HL-60/S4 treated with retinoic acid at 250 ng/mL for 4 days and 3 days (cell line): ENCODE measurements around the gene NAMPT.
"Not testable (repeated sequence)": the region's sequence is repeated elsewhere in the genome, so short reads cannot be mapped to it uniquely, and the experiment has no call there.

Experiments used
- in situ Hi-C: fragments of 300-500 bp; cut with MboI; formaldehyde crosslinking; loops from 2 replicates; pipeline ENCODE4 v1.7.0; 2022; ENCODE audit warnings: low sequenced_read_pairs

The NAMPT gene

DNA sequence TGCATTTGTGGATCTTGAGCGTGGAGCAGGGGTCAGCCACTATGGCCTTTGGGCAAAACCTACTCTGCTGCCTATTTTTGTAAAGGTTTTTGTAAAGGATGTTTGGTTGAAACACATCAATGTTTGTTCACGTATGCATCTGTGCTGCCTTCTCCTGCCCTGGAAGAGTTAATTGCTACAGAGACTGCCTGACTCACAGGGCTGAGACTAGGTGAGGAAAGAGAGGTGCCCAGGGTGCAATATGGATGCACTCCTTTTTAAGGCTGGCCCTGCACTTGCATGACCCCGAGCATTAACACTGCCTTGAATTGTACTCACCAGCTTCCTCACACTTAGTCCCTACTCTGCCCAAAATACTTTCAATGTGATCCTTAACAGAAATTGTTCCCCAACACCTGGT, 20.9 kb upstream of the NAMPT start:
- in situ Hi-C loops: no loop called here

DNA sequence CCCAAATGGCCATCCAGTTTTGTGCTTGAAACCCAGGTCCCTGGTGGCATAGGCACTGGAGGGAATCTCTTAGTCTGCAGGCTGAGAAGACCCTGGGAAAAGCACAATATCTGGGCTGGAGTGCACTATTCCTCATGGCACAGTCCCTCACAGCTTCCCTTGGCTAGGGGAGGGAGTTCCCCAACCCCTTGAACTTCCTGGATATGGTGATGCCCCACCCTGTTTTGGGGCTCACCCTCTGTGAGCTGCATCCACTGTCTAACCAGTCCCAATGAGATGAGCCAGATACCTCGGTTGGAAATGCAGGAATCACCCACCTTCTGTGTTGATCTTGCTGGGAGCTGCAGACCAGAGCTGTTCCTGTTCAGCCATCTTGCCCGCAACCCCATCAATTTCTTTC, 19.8 kb upstream of the NAMPT start:
- in situ Hi-C loops: no loop called here

DNA sequence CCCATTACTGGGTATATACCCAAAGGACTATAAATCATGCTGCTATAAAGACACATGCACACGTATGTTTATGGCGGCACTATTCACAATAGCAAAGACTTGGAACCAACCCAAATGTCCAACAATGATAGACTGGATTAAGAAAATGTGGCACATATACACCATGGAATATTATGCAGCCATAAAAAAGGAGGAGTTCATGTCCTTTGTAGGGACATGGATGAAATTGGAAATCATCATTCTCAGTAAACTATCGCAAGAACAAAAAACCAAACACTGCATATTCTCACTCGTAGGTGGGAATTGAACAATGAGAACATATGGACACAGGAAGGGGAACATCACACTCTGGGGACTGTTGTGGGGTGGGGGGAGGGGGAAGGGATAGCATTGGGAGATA, 13.8 kb upstream of the NAMPT start:
- in situ Hi-C loops: not testable (repeated sequence)

DNA sequence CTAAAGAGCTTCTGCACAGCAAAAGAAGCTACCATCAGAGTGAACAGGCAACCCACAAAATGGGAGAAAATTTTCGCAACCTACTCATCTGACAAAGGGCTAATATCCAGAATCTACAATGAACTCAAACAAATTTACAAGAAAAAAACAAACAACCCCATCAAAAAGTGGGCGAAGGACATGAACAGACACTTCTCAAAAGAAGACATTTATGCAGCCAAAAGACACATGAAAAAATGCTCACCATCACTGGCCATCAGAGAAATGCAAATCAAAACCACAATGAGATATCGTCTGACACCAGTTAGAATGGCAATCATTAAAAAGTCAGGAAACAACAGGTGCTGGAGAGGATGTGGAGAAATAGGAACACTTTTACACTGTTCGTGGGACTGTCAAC, 13.4 kb upstream of the NAMPT start:
- in situ Hi-C loops: not testable (repeated sequence)

DNA sequence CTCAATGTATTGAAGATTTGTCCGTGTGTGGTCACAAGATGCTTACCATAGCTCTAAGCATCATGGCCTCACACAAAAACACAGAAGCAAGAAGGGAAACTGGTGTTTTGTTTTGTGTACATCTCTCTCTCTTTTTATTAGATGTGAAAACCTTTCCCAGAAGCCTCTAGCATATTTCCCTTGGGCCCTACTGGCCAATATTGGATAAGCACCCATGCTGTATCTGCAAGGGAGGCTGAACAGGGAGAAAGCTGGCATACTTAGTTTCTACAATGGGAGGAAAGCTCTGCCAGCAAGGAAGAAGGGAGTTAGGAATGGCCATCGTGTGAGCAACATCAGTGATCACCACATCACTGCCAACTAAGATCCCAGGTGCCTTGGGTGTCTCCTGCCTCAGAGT, 9.6 kb upstream of the NAMPT start:
- in situ Hi-C loops: no loop called here

DNA sequence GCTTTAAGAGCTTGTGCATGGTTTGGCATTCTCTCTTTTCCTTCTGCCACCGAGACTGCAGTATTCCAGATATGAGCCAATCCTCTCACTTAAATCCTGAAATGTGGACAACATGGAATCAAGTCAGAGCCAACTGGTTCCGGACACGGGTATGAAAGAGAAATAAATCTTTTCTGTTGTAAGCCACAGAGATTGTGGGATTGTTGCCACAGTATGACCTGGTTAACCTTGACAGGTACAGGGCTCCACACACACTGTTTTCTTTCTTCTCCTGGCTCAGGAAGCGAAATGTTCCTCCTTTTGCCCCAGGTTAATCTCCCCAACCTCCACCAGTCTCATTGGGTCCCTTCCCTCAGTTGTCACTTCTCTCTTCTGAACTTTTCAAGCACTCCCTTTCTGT, 6.5 kb upstream of the NAMPT start:
- in situ Hi-C loops: no loop called here

DNA sequence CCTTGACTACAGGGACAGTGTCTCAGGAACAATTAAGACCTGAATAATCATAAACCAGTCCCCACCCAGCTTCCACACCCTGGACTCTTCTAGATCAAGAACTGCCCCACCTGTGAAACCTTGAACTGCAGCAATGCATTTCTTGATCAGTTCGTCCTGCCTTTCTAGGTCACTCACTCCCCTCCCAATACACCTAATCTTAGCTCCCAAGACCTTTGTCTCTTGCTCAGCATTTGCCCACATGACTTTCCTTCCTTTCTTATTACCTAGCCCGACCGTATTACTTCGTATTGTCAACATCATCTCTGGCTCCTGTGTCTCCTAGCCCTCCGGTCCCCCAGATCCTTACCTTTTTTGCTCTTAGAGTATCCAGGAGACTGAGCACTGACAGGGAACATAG, 5.5 kb upstream of the NAMPT start:
- in situ Hi-C loops: no loop called here

DNA sequence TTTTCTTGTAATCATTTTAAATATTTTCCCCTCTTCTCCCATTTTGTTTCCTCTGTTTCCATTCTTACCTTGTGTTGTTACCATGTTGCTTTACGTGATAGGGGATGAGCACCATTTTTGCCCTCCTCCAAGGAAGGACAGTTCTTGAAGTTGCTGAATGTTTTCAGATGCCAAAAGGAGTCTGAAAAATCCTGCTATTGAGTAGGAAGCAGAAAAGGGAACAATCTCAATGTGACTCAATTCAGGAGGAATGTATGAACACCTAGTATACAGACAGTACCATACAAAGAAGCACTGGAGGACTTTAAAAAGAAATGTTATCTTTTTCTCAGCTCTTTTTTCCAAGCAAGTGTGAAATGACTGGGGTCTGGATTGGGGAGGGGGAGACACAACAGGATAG, 5.1 kb upstream of the NAMPT start:
- in situ Hi-C loops: no loop called here

DNA sequence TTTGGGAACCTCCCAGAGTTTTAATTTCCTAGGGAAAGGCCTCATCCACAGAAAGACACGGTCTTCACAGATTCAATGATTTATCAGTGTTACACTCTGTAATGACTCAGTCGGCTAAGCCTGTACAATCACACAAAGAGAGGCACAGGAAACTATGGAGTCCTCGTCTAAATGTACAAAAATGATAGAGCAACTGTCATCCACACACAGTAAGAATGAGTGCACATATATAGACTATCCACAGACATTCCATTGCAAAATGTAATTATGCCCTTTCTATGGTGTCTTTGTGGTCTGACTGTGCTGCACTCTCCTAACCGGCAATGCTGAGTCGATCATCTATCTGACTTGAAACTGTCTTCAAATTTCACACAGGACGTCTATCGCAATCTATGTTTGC, 3.5 kb upstream of the NAMPT start:
- in situ Hi-C loops: no loop called here

DNA sequence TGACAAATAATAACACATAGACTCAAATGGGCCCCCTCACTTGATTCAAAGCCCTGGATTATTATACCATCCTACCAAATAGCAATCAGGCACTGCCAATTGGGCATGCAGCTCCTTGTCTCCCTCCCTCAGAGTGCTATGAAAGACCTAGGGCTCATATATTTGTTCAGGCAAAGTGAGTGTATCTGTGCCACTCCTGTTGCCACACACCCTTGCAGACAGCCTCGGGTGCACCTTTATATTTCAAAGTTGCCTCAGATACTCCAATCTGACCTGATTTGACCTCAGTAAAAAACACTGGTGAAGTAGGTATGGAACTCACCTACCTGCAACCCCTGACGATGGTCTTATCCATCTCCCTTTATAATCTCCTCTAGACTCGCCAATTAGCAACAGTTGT, 3.0 kb upstream of the NAMPT start:
- in situ Hi-C loops: no loop called here

DNA sequence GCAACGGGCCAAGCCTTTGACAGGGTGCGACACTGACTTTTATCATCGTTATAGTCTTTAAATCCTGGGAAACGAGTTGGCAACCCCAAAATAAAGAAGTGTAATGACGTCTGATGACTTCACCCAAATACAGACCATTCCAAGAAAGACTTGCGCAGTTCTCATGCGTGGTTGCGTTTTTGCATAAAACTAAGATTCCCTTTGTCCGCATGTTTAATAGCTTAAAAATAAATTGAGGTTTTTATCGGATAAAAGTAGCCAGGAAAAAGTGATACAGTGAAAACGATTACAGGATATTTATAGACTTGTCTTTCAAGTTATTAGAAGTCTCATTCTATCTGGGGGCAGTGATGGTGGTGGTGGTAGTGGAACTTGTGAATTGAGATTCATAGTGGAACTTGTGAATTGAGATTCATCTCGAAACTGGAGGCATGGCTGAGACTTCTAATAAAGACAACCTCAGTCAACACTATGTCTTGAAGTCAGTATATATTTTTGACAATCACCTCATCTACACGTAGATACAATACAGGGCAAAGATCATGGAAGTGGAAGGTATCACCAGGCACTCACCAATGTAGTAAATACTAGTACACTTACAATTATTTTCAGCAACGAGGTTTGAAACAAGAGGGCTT, 1.2 kb upstream of the NAMPT start:
- in situ Hi-C loops: no loop called here

DNA sequence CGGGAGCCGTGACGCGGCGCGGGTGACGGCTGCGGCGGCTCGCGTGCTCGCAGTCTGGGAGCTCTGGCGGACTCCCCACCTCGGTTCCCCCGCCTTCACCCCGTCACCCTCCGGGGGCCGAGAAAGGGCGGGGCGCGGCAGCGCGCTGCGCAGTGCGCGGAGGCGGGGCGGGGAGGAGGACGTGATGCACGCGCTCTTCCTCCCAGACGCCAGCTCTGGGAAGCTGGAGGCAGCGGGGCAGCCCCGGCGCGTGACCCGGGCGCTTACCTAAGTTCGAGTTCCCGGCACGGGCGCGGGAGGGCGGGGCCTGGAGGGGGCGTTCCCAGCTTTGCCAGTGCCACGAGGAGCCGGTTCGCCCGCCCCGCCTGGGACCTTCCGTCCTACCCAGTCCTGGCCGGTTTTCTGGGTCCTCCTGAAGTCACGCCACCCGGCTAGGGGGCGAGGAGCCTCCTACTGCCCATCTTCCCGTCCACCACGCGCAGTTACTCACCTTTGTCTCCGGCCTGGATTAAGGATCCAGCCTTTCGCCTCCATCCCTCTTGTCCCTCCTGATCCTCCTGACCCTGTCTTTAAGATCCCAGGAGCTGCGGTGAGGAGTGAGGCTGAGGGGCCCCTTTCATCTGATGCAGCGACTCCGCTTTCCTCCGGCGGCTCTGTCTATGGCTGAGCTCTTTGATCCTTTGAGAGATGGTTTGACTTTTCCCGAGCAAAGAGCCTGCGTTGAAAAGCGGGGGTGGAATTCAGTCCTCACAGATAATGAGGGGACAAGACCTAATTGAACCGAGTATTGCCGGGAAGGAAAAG, 470 bp upstream of the NAMPT start:
- in situ Hi-C loops: no loop called here

DNA sequence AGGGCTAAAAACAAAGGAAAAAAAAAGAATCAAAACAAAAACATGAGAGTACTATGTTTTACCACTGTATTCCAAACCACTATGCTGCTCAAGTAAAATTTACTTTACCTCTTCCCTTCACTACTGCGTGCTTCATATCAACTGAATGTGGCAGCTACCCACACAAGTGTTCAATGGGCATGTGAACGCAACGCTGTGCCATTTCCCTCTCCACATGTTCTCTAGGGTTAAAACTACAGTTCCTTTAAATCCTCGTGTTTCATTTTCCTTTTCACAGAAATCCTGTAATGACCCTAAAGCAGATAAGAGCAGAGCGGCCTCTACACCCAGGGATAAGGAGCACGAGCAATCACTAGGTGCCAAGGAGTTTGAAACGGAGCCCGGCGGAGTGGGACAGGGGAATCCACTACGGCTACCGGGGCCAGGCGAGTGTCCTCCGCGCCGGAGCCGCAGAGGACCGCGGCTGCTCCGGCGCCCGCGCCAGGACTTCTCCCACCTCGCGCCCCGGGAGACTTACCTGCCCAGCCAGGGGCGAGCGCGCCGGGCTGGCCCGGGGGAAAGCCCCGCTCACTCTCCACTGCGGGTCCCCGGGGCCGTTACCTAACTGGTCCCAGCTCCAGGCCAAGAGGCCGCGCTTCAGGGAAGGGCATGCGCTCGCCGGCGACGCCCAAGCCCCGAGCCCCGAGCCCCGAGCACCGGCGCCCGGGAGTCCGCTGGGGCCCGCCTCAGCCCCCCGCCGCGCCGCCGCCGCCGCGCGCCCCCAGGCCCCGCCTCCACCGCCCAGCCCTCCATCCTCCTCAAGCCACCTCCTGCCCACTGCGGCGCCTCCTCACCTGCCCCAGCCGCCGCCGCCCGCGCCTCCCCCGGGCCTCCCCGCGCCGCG, 711 bp downstream of the NAMPT start:
- in situ Hi-C loops: no loop called here

DNA sequence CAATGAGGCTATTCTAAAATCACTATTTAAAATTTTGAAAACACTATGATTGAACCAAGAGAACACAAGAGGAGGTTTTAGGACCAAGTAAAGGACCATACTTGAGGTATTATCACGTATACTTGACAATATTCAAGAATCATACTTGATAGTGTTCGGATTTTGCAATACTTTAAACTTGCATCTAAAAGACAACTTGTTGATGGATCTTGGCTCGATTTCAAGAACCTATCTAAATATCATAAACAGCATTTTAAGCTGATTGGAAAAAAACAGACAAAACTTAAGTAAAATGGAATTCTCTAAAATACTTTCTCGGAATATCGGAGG, 1.3 kb downstream of the NAMPT start:
- in situ Hi-C loops: no loop called here

DNA sequence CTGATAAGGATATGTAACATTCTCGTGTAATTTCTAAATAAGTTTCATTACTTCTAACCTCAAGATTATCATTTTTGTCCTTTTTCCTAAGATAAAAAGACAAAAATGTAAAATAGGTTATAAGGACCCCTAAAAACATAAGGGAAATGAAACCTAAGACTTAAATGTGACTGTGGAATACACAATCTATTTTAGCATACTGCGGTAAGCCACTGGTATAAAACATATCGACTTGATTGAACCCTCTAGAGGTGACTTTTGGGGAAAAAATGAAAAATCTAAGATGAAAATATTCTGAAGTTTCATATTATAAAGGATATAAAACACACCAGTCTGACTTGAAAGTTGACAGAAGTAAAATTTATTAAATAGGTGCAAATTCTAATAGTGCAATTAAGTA, 1.9 kb downstream of the NAMPT start:
- in situ Hi-C loops: no loop called here

DNA sequence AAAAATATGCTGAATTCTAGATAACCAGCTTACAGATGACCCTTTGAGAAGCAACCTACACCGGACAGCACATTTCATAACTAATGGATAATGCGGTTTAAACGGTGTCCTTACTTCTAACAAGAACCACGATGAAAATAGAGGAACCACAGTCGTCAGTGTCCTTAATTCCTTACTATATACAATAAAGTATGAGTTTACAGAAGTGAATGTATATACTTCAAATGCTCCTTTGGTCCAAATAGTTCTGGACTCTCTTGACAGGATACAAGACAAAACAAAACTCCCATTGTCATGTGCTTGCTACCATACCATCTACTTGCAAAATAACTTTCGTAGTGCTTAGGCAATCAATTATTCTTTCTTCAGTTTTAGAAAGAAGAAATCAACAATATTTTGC, 2.4 kb downstream of the NAMPT start:
- in situ Hi-C loops: no loop called here

DNA sequence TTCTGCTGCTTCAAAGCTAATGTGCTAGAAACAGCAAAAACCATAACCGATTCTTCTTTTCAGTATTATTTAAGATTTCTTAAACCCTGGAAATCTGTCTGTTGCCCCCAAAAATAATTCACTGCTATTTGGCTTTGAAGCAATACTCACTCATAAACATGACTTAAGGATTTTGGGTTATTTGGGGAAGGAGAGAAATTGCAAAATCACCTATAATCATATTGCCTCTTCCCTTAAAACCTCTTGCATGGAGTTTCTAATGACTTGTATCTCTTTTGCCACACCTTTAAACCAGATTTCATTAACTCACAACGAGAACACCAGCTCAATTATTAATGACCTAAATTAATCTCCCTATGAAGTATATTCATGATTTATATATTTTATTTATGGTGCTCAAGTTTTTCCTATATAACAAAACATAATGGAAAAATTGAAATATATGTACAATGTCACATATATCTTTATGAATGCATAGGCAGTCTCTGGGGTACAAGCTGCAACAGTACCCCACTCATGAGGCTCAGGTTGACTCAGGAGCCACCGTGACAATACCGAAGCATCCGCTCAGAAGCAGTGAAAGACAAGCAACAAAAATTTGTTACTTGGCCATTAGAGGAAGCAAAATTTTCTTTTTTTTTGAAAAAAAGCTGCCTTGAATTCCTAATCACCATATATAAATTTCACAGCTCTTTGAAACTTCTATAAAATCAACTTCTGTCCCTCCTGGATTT, 3.0 kb downstream of the NAMPT start:
- in situ Hi-C loops: no loop called here

DNA sequence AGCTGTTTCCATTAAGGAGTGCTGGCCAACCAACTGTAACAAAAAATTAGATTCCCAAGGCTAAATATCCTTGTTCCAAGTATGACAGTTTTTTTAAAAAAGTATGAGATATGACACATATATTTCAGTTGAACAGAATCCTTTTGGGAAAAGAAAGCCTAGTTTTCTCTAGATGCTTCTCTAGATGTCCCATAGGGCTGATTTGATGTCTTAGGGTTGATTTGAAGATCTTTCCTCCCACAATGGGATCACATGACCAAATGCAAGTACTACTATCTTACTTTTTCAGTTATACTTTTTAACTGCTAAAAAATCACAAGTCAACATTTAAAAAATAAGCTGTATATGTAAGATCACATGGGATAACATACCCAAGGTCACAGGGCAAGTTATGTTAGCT, 3.7 kb downstream of the NAMPT start:
- in situ Hi-C loops: no loop called here

DNA sequence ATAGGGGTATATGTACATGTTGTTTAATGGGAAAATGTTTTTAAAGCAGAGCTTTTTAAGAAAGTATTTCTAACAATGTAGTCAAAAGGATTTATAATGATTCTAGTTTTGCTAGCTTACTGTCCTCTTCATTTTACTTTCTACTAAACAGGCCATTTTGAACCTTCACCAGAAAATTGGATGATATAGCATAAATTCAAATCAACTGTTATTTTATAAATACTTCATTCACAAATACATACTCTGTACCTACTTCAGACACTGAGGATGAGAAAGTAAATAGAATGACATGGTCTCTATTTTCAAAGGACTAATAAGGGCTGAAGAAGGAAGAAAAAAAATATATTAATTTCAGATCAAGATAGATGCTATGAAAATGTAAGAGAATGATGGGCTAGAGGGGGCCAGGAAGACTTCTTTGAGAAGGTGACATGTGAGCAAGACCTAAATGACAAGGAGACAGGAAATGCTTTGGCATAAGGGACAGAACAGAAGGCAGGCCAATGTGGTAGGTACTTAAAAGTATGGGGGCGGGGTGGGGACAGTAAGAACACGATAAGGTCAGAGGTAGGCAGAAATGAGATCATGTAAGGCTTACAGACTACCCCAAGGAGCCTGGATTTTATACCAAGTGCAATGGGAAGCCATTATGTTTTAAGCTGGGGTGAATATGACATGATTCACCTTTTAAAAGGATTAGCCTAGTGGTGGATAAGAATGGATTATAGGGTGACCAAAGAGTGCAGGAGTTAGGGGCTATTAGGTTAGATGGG, 5.2 kb downstream of the NAMPT start:
- in situ Hi-C loops: no loop called here

DNA sequence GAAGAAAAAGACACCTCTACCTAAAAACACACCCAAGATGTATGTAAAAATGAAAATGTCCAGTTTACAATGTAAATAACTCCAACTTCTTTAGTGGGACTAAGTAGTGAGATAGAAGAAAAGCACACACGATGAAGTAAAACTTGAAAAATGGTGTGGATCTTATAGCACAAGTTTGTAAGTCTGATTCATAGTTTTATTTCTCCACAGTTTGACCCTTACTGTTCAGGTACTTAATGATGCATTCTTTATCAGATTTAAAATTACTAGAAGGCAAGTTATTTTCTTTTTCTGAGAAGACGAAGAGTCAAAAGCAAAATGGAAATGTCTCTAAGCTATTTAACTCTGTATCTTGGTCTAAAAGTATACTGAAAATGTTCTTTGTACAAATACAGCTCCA, 6.1 kb downstream of the NAMPT start:
- in situ Hi-C loops: no loop called here

DNA sequence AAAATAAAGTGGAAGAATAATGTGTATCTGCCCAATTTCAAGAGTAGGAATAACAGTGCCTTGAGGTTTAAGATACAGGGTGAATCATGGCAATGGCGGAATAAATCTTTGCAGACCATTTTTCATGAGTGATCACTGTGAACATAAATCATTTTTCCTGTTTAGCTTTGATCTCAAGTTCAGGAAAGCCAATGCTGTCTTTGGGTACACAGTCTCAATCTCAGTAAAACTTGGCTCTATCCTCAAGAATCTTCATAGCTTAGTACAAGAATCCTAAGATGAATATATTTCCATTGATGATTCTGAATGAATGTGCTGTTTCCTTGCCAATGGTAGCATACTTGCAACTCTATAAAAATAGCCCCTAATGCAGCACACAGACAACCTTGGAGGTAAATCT, 6.8 kb downstream of the NAMPT start:
- in situ Hi-C loops: no loop called here
